Neural cell (in vitro differentiated cells): ENCODE results near the gene ADAMTS18. TPM values are rescaled to one million over a fixed set of nuclear protein-coding genes. Genes with fewer than 3 reads are reported as not detected.

Experiments
- H2AFZ ChIP-seq: fragments of 200-600, 300-800 bp; sonication (generic), shearing (Covaris generic); 2 replicates; pipeline ENCODE4 v1.6.0; 2014; ENCODE audit warnings: low read depth, mild to moderate bottlenecking, antibody characterized with exemption, low read length, moderate library complexity
- H3F3A ChIP-seq: fragments of 200-600 bp; shearing (Covaris generic); 2 replicates; pipeline ENCODE4 v1.6.1; 2016; ENCODE audit warnings: mild to moderate bottlenecking, moderate library complexity, mixed read lengths, antibody characterized with exemption, low read length; ENCODE audit not compliant: insufficient read depth, poor library complexity, severe bottlenecking
- H3K27ac ChIP-seq: fragments of 200-600, 300-800 bp; sonication (generic), shearing (Covaris generic); 2 replicates; pipeline ENCODE4 v1.5.1; 2014; ENCODE audit warnings: mild to moderate bottlenecking, low read length, moderate library complexity
- H3K27me3 ChIP-seq: fragments of 300-800, 200-600 bp; sonication (generic), shearing (Covaris generic); 2 replicates; pipeline ENCODE4 v1.6.0; 2014; ENCODE audit warnings: mild to moderate bottlenecking, low read depth, low read length, moderate library complexity; ENCODE audit not compliant: insufficient read depth
- H3K36me3 ChIP-seq: fragments of 300-800, 200-600 bp; sonication (generic), shearing (Covaris generic); 2 replicates; pipeline ENCODE4 v1.5.1; 2014; ENCODE audit warnings: mild to moderate bottlenecking, antibody characterized with exemption, low read length, moderate library complexity; ENCODE audit not compliant: insufficient read depth
- H3K4me2 ChIP-seq: fragments of 300-800, 200-600 bp; sonication (generic), shearing (Covaris generic); 2 replicates; pipeline ENCODE4 v1.6.0; 2014; ENCODE audit warnings: mild to moderate bottlenecking, low read length
- H3K4me3 ChIP-seq: fragments of 300-800, 200-600 bp; sonication (generic), shearing (Covaris generic); 2 replicates; pipeline ENCODE4 v1.5.1; 2014; ENCODE audit warnings: mild to moderate bottlenecking, low read length, moderate library complexity
- H3K79me2 ChIP-seq: fragments of 200-600 bp; shearing (Covaris generic); replicated peaks from 2 replicates; pipeline ENCODE4 v1.6.0; 2014; ENCODE audit warnings: mild to moderate bottlenecking, low read length, moderate library complexity; ENCODE audit not compliant: insufficient read depth
- H3K9ac ChIP-seq: fragments of 300-800, 200-600 bp; sonication (generic), shearing (Covaris generic); 2 replicates; pipeline ENCODE4 v1.6.1; 2016; ENCODE audit warnings: mild to moderate bottlenecking, low read length, mixed read lengths
- H3K9me2 ChIP-seq: fragments of 200-600 bp; shearing (Covaris generic); 2 replicates; pipeline ENCODE4 v1.6.1; 2016; ENCODE audit warnings: mild to moderate bottlenecking, low read length, mixed read lengths; ENCODE audit not compliant: insufficient read depth
- H3K9me3 ChIP-seq: fragments of 200-600, 300-800 bp; sonication (generic), shearing (Covaris generic); 2 replicates; pipeline ENCODE4 v1.6.1; 2016; ENCODE audit warnings: mild to moderate bottlenecking, mixed run types, low read length, moderate library complexity, mixed read lengths
- H4K20me1 ChIP-seq: fragments of 200-600 bp; shearing (Covaris generic); 2 replicates; pipeline ENCODE4 v1.6.1; 2016; ENCODE audit warnings: mild to moderate bottlenecking, mixed run types; ENCODE audit not compliant: insufficient read depth
- EP300 ChIP-seq: fragments of 450-650 bp; conservative IDR thresholded peaks from 2 replicates; pipeline ENCODE4 v1.6.1; 2014; ENCODE audit warnings: antibody characterized with exemption, mild to moderate bottlenecking, moderate library complexity; ENCODE audit not compliant: poor library complexity, severe bottlenecking
- EZH2 ChIP-seq: fragments of 200-600, 300-800 bp; shearing (Covaris generic), sonication (generic); IDR thresholded peaks from 2 replicates; pipeline ENCODE4 v1.6.1; 2014; ENCODE audit warnings: antibody characterized with exemption, low read length, borderline replicate concordance, mild to moderate bottlenecking; ENCODE audit not compliant: insufficient read depth, poor library complexity, severe bottlenecking
- MXI1 ChIP-seq: fragments of 450-650 bp; conservative IDR thresholded peaks from 2 replicates; pipeline ENCODE4 v1.6.1; 2014; ENCODE audit warnings: antibody characterized with exemption, mild to moderate bottlenecking; ENCODE audit not compliant: poor library complexity, severe bottlenecking
- POLR2AphosphoS5 ChIP-seq: IDR thresholded peaks from 2 replicates; pipeline ENCODE4 v1.6.1; 2012
- RAD21 ChIP-seq: fragments of 450-650 bp; conservative IDR thresholded peaks from 2 replicates; pipeline ENCODE4 v1.6.1; 2014; ENCODE audit warnings: antibody characterized with exemption, mild to moderate bottlenecking, moderate library complexity
- SMC3 ChIP-seq: fragments of 450-650 bp; conservative IDR thresholded peaks from 2 replicates; pipeline ENCODE4 v1.6.1; 2014; ENCODE audit warnings: antibody characterized with exemption, mild to moderate bottlenecking, moderate library complexity; ENCODE audit not compliant: poor library complexity
- TAF1 ChIP-seq: IDR thresholded peaks from 2 replicates; pipeline ENCODE4 v1.6.1; 2012; ENCODE audit warnings: low read depth
- polyA plus RNA-seq: library from polyadenylated mRNA; depleted of rRNA; stranded (reverse); fragments of >200 nt; gene quantifications from 2 replicates; pipeline ENCODE4 v1.2.3, GENCODE V29; 2014
- TF ChIP-seq, protein P1 (sequence below): fragments of 450-650 bp; IDR thresholded peaks from 2 replicates; pipeline ENCODE4 v1.5.1; 2014; ENCODE audit warnings: antibody characterized with exemption, mild to moderate bottlenecking, moderate library complexity; ENCODE audit not compliant: poor library complexity, severe bottlenecking
- TF ChIP-seq, protein P2 (sequence below): IDR thresholded peaks from 2 replicates; pipeline ENCODE4 v1.6.1; 2012; ENCODE audit warnings: borderline replicate concordance

The ADAMTS18 gene
- polyA plus RNA-seq, 1 donor from 2014 or later: 1.3 TPM

DNA sequence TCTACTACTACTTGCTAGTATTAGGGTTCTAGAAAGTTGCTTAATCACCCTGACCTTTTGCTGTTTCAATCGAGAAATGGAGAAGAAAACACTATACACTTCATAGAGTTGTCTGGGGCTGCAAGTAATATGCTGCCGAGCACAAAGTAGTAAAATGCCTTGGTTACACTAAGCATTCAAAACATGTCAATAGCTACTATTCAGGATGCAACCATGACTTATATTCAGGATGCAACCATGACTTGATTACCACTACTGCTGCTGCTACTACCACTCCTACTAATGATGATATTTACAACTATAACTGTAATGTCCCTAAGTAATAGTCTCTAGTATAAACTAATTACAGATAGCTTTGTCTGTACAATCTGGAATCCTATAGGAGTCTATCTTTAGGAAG lies 35.3 kb downstream of the ADAMTS18 start:
- no peak overlapping the region for H3K27ac ChIP-seq
- no peak overlapping the region for H3K9ac ChIP-seq
- H3K9me2 ChIP-seq: no peaks in the 10 kb centered on the region
- H3K79me2 ChIP-seq: no peaks in the 10 kb centered on the region
- H3F3A ChIP-seq: no peaks in the 10 kb centered on the region
- no peak overlapping the region for H2AFZ ChIP-seq
- H3K27me3 ChIP-seq: no peaks in the 10 kb centered on the region
- no peak overlapping the region for H3K4me2 ChIP-seq
- TF ChIP-seq, protein P1, sequence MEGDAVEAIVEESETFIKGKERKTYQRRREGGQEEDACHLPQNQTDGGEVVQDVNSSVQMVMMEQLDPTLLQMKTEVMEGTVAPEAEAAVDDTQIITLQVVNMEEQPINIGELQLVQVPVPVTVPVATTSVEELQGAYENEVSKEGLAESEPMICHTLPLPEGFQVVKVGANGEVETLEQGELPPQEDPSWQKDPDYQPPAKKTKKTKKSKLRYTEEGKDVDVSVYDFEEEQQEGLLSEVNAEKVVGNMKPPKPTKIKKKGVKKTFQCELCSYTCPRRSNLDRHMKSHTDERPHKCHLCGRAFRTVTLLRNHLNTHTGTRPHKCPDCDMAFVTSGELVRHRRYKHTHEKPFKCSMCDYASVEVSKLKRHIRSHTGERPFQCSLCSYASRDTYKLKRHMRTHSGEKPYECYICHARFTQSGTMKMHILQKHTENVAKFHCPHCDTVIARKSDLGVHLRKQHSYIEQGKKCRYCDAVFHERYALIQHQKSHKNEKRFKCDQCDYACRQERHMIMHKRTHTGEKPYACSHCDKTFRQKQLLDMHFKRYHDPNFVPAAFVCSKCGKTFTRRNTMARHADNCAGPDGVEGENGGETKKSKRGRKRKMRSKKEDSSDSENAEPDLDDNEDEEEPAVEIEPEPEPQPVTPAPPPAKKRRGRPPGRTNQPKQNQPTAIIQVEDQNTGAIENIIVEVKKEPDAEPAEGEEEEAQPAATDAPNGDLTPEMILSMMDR: no peak
- TF ChIP-seq EP300 (no peak), RAD21 (no peak), POLR2AphosphoS5 (no peak), SMC3 (no peak), MXI1 (no peak), TAF1 (no peak), EZH2 (no peak)
- TF ChIP-seq, protein P2, sequence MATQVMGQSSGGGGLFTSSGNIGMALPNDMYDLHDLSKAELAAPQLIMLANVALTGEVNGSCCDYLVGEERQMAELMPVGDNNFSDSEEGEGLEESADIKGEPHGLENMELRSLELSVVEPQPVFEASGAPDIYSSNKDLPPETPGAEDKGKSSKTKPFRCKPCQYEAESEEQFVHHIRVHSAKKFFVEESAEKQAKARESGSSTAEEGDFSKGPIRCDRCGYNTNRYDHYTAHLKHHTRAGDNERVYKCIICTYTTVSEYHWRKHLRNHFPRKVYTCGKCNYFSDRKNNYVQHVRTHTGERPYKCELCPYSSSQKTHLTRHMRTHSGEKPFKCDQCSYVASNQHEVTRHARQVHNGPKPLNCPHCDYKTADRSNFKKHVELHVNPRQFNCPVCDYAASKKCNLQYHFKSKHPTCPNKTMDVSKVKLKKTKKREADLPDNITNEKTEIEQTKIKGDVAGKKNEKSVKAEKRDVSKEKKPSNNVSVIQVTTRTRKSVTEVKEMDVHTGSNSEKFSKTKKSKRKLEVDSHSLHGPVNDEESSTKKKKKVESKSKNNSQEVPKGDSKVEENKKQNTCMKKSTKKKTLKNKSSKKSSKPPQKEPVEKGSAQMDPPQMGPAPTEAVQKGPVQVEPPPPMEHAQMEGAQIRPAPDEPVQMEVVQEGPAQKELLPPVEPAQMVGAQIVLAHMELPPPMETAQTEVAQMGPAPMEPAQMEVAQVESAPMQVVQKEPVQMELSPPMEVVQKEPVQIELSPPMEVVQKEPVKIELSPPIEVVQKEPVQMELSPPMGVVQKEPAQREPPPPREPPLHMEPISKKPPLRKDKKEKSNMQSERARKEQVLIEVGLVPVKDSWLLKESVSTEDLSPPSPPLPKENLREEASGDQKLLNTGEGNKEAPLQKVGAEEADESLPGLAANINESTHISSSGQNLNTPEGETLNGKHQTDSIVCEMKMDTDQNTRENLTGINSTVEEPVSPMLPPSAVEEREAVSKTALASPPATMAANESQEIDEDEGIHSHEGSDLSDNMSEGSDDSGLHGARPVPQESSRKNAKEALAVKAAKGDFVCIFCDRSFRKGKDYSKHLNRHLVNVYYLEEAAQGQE: no peak
- H4K20me1 ChIP-seq: no peaks in the 10 kb centered on the region
- no peaks in the 10 kb centered on the region for H3K36me3 ChIP-seq
- no peak overlapping the region for H3K4me3 ChIP-seq
- no peaks in the 10 kb centered on the region for H3K9me3 ChIP-seq

DNA sequence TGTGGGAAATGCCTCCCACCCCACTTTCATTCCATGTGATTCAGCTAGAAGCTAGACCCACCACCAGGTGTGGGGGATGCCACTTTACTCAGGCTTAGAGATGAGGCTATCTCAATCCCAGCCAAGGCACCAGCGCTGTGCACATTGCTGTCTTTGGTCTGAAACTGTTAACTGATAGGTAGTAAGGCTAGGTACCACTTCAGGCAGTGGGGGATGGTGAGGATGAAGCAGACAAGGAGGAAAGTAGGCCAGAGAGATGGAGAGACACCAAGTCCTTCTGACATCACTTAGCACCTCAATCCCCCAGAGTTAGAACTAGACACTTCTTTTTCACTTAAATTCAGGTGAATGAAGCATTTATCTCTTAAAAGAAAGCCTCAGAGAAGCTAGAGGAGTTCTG lies 35.8 kb downstream of the ADAMTS18 start:
- H3K36me3 ChIP-seq: no peaks in the 10 kb centered on the region
- no peaks in the 10 kb centered on the region for H3K9me3 ChIP-seq
- no peaks in the 10 kb centered on the region for H3K79me2 ChIP-seq
- no peak overlapping the region for H3K4me2 ChIP-seq
- TF ChIP-seq, protein P2: no peak
- no peak for TF ChIP-seq MXI1
- no peak for TF ChIP-seq SMC3
- no peak for TF ChIP-seq TAF1
- TF ChIP-seq RAD21: no peak
- no peak for TF ChIP-seq POLR2AphosphoS5
- no peak for TF ChIP-seq EZH2
- TF ChIP-seq EP300: no peak
- TF ChIP-seq, protein P1: no peak
- H3K9me2 ChIP-seq: no peaks in the 10 kb centered on the region
- H4K20me1 ChIP-seq: no peaks in the 10 kb centered on the region
- no peak overlapping the region for H2AFZ ChIP-seq
- no peaks in the 10 kb centered on the region for H3K27me3 ChIP-seq
- no peaks in the 10 kb centered on the region for H3F3A ChIP-seq
- no peak overlapping the region for H3K27ac ChIP-seq
- H3K4me3 ChIP-seq: no peak overlapping the region
- no peak overlapping the region for H3K9ac ChIP-seq
